DOHH2 (cell line): ENCODE results near the gene LEKR1.

Source experiments
- EZH2phosphoT487 ChIP-seq: fragments of 200-600 bp; sonication (generic); IDR thresholded peaks from 2 replicates; pipeline ENCODE4 v1.6.1; 2017; ENCODE audit warnings: borderline replicate concordance, mild to moderate bottlenecking, antibody characterized with exemption, low read length, moderate library complexity, mixed read lengths
- TF ChIP-seq, protein P1 (sequence below): fragments of 200-600 bp; sonication (generic); IDR thresholded peaks from one replicate; pipeline ENCODE4 v1.5.1; 2014; ENCODE audit warnings: antibody characterized with exemption, mild to moderate bottlenecking, low read depth, low read length; ENCODE audit not compliant: poor library complexity, severe bottlenecking

DNA sequence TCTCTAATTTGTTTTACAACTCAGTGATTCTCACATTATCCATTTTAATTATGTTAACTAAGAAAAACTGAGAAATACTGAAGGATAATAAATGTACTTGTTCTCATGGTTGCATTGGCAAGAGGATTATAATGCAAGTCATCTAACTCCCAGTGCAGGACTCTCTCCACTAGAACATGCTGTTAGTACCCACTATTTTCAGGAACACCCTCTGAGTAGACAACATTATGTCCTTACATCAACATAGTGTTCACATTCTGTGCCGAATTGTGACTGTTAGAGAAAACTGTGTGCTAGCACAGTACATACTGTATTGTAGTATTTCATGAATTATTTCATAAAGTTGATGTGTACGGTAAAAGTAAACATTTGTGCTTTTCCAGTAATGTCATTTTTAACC is 80.1 kb downstream of the LEKR1 start:
- TF ChIP-seq, protein P1, sequence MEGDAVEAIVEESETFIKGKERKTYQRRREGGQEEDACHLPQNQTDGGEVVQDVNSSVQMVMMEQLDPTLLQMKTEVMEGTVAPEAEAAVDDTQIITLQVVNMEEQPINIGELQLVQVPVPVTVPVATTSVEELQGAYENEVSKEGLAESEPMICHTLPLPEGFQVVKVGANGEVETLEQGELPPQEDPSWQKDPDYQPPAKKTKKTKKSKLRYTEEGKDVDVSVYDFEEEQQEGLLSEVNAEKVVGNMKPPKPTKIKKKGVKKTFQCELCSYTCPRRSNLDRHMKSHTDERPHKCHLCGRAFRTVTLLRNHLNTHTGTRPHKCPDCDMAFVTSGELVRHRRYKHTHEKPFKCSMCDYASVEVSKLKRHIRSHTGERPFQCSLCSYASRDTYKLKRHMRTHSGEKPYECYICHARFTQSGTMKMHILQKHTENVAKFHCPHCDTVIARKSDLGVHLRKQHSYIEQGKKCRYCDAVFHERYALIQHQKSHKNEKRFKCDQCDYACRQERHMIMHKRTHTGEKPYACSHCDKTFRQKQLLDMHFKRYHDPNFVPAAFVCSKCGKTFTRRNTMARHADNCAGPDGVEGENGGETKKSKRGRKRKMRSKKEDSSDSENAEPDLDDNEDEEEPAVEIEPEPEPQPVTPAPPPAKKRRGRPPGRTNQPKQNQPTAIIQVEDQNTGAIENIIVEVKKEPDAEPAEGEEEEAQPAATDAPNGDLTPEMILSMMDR, result no peak
- no peak for TF ChIP-seq EZH2phosphoT487
